Smooth muscle cell of the umbilical artery (primary cell): ENCODE data around the gene PON3. TPM values are rescaled to one million over a fixed set of nuclear protein-coding genes. Genes with fewer than 3 reads are reported as not detected.

Source experiments
- total RNA-seq: library from RNA; depleted of rRNA; stranded (reverse); fragments of >200 nt; gene quantifications from 2 replicates; pipeline ENCODE4 v1.2.3, GENCODE V29; 2014

The PON3 gene
- not detected in 2 replicates for total RNA-seq

GRCh38 chr7:95396136-95397032 is at the start of gene PON3:
TSS of gene PON3 (minus strand) at chr7:95396375. CDS start at chr7:95396350, 25 bp downstream.

GRCh38 chr7:95434557-95435421 is 38.6 kb upstream of the PON3 start, which contains the start of gene PON2:
TSS of gene PON2 (minus strand) at chr7:95435028. CDS start at chr7:95434951, 77 bp downstream.

GRCh38 chr7:95324431-95324830 is 71.7 kb downstream of the PON3 start, which contains the start of gene PON1:
TSS of gene PON1 (minus strand) at chr7:95324532. CDS start at chr7:95324475, 57 bp downstream.

Other genes with a start within 250 kb of the PON3 start
- gene PON1, start 71.8 kb downstream of the PON3 start, total RNA-seq, result not detected in 2 replicates
- gene PON2, start 38.7 kb upstream of the PON3 start, total RNA-seq, result 107 and 120 TPM in 2 replicates
- not detected in 2 replicates for gene ASB4, start 89.6 kb upstream of the PON3 start, total RNA-seq
- under 0.01 TPM in 1 of 2 replicates, not detected in the other for gene PDK4, start 200.1 kb upstream of the PON3 start, total RNA-seq